Measurements from ENCODE around the gene PCLAF.
"Not testable (repeated sequence)": the region's sequence is repeated elsewhere in the genome, so short reads cannot be mapped to it uniquely, and the experiment has no call there.

The PCLAF gene, protein sequence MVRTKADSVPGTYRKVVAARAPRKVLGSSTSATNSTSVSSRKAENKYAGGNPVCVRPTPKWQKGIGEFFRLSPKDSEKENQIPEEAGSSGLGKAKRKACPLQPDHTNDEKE

DNA sequence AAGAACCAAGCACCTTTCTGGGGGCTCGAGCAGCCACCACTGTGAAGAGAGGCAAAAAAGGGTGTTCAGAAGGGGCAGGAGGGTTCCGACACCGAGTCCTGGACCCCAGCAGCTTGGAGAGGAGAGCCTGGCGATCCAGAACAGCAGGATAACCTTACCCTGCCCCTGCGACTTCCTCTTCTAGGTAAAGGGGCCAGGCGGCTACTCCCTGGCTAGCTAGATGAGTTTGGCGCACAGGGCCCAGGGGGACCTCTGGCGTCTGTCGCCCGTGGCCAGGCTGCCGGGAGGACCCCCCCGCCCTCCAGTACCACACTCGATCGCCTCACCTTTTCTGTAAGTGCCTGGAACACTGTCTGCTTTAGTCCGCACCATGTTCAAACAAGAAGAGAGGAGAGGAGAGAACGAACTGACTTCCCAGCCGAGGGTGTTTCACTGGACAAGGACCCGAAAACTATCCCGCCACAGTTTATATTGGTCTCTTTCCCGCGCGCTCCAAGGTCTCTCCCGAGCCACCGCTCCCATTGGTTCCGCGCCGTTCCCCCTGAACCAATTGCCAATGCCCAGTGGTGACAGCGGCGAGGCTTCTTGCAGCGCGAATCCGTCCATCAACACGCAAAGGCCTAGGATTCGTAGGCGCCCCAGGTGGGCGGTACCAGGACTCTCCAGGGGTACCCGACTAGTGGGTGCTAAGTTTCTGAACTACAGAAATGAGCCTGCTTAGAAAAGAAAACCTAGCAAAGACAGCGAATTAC is at the start of gene PCLAF:
Gene PCLAF, minus strand, starts transcription at position 442 of the 752 bp plus-strand sequence. Its CDS starts 70 bp downstream, at position 372.
- peak; percentile 100 for DNase-seq

DNA sequence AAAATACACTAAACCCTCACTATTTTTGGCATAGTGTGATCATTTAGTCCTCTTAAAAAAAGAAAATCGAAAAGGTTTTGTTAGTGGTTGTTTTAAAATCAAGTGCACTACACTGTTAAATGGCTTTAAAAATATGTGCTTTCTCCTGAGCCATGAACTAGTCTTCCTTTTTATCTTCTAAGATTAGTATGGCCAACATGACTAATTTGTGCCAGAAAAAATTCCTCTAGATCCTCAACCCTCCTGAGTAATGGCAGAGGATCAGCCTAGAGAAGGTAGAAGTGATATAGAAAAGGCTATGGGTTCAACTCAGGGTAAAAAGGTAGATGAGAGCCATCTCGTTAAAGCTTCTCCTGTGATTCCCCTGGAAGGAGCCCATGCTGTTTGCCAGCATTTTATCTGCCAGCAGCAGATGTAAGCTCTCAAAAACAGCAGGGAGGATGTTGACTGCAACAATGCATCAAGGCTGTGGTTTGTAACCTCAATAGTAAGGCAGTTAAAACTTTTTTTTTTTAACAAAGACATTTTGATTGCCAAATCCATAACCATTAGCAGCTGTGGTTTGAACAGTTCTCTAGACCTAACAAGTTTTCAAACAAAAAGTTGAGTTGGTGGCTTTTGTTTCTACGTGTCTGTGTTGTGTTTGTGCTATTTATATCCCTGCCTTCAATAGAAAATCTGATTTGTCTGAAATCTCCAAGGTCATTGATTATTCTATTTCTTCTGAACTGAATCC is 48.9 kb upstream of the PCLAF start:
- peak; percentile 97 for DNase-seq

GRCh38 chr15:64429448-64429847 is 48.2 kb upstream of the PCLAF start:
- no peak for DNase-seq

DNA sequence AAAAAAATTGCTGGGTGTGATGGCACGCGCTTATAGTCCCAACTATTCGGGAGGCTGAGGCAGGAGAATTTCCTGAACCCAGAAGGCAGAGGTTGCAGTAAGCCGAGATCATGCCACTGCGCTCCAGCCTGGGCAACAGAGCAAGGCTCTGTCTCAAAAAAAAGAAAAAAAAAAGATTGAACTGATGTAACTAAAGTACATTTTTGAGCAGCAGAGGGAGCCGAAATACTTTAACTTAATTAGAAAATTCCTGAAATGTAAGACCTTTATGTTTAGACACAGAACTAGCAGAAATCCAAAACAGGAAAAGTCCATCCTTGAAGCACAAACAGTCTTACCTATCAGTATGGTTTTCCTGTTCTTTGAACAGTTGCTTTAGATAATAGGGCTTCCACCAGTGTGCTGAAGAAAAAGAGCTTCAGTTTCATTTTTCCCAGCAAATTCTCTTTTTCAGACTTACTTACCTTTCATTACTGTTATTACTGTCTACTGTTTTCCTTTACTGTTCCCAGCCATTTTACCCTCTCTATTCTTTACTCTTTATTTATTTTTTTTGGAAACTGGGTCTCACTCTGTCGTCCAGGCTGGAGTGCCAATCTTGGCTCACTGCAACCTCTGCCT is 45.7 kb upstream of the PCLAF start:
- DNase-seq, result peak; percentile 61

DNA sequence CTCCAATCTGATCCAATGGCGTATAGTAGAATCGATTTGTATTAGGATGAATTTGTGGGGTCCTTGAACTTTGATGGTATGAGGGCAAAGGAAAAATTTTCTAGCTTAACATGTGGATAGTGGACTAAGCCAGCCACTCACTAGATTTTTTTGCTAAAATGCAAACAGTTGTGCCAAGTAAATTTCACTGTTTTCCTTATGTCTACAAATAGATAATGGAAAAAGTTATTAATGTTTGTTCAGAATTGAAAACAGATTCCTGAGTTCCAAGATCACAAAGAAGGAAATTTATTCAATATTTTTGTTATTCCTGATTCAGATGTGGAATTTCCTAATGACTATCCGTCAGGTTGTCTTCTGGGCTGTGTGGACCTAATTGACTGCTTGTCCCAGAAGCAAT is 44.0 kb upstream of the PCLAF start:
- DNase-seq, result no peak

GRCh38 chr15:64423970-64424369 is 42.7 kb upstream of the PCLAF start:
- no peak for DNase-seq

DNA sequence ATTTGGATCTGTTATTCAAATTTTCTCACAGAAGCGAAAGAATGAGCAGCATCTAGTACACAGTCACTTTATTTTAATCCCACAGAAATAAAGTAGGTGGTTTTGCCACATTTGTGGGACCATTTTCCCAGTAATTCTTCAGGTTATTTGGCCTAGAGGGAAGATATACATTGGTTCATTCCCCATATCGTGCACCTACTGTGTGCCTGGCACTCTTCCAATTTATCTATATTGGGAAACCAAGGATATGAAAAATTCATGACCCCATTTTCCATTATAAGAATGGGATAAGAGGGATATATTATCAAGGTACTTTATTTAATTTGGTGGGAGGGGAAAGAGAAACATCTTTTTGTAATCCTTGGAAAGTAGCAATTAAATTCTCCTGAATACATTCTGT is 41.5 kb upstream of the PCLAF start:
- DNase-seq, result no peak

DNA sequence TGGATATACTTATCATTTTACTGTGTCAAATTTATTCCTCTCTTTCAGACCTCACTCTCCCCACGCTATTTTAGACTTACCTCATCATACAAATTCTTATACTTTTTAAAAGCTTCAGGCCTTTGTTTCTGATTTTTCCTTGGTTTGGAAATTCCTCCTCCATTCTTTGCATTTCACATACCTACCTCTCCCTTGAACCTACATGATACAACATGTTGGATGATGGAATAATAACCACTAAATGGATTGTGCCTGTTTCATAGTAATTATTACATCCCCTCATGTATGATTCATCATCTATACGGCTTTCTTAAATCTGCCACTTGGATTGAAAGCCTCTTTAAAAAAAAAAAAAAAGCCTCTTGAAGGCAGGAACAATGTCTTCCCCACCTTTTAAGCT is 31.0 kb upstream of the PCLAF start:
- no peak for DNase-seq

DNA sequence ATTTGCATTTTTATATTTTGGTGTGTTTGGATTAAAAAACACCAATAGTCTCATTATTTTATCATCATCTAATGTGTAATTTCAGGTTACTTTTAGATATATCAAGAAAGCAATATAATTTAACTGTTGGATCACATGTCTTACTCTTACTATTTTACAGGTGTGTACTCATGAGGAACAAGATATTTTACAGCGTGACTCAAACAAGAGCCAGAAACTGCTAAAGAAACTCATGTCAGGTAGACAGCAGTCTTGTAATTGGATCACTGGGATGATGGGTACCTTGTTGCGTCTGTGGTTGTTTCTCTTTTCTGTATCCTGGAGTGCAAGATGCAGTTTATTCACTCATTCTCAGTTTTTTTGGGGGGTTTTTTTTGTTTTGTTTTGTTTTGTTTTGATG is 19.3 kb upstream of the PCLAF start:
- no peak for DNase-seq

DNA sequence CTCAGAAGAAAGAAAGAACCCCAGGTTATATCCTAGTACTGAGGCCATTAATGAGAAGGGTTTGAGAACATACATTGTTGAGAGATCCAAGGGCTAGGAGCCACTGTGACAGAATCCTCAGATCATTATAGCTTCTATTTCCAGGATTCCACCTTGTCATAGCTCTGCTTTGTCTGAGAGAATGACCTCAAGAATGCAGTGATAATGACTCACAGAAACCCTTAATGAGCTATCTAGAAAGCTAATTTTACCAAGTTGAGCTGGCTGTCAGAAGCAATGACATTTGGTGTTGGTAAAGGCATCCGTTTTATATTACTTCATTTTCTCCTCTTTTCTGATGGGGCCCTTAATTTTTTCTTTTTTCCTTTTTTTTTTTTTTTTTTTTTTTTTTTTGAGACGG is 17.3 kb upstream of the PCLAF start:
- DNase-seq, result no peak

DNA sequence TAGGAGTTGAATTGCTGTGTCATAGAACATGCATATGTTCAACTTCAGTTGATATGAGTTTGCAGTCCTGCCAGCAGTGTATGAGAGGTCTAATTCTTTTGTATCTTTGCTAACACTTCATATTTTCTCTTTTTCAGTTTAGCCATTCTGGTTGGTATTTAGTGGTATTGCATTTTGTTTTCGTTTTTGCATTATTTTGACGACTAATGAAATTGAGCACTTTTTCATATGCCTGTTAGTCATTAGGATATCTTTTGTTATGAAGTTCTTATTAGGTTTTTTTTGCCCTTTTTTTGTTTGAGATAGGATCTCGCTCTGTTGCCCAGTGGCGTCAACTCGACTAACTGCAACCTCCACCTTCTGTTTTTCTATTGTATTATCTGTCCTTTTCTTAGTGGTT is 15.5 kb upstream of the PCLAF start:
- no peak for DNase-seq

- not testable (repeated sequence) for DNase-seq
Observed at GRCh38 chr15:64392471-64392870, 11.2 kb upstream of the PCLAF start.

GRCh38 chr15:64389036-64389435 is 7.8 kb upstream of the PCLAF start:
- no peak for DNase-seq

DNA sequence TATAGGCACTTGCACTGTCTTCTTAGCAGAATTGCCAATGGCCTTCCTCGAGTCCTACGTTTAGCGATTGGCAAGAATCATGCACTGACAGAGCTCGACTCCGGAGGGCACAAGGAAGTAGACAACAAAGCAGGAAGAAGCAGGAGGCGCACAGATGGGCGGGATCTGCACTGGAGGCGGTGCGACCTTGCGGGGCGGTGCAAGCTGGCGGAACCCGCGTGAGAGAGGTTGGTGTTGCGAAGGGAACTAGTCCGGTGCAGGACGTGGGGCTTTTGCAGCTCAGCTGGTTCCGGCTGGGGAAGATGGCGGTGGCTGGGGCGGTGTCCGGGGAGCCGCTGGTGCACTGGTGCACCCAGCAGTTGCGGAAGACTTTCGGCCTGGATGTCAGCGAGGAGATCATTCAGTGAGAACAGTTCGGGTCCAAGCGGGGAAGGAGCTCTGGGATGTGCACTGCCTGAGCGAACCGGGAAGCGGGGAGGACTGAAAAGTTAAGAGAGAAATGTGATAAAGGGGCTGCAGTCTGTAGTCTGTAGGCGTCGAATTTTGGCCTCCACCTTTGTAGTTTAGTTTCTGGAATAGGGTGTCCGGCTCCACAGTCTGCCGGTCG is 6.4 kb upstream of the PCLAF start, which contains the start of gene TRIP4:
Gene TRIP4, plus strand, starts transcription at position 275 of the 607 bp plus-strand sequence. Its CDS starts 28 bp downstream, at position 303.
- DNase-seq, result peak; percentile 99

DNA sequence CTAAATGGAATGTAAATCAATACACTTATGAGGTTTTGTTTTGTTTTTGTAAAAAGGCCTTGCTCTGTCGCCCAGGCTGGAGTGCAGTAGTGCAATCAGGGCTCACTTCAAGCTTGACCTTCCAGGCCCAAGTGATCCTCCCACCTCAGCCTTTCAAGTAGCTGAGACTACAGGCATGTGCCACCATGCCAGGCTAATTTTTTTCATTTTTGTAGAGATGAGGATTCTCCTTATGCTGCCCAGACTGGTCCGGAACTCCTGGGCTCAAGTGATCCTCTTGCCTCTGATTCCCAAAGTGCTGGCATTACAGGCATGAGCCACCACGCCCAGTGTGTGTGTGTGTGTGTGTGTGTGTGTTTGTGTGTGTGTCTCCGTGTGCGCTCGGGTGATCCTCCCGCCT is 5.0 kb upstream of the PCLAF start:
- no peak for DNase-seq

GRCh38 chr15:64383760-64384159 is 2.5 kb upstream of the PCLAF start:
- DNase-seq, result no peak

DNA sequence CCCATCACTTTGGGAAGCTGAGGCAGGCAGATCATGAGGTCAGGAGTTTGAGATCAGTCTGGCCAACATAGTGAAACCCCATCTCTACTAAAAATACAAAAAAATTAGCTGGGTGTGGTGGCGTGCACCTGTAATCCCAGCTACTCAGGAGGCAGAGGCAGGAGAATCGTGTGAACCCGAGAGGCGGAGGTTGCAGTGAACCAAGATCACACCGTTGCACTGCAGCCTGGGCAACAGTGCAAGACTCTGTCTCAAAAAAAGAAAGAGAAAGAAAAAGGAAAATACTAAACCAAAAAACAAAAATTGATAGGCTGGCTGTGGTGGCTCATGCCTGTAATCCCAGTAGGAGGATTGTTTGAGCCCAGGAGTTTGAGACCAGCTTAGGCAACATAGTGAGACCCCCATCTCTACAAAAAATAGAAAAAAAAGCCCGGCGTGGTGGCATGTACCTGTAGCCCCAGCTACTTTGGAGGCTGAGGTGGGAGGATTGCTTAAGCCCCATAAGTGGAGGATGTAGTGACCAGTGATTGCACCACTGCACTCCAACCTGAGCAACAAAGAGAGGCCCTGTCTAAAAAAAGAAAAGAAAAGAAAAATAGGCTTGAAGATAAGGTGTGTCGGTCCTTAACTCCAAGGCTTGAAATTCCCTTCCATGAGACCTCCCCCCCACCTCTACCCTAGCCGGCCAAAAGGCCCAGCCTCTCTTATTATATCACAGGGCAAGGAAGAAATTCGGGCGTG is 941 bp downstream of the PCLAF start:
- DNase-seq, result peak; percentile 24

DNA sequence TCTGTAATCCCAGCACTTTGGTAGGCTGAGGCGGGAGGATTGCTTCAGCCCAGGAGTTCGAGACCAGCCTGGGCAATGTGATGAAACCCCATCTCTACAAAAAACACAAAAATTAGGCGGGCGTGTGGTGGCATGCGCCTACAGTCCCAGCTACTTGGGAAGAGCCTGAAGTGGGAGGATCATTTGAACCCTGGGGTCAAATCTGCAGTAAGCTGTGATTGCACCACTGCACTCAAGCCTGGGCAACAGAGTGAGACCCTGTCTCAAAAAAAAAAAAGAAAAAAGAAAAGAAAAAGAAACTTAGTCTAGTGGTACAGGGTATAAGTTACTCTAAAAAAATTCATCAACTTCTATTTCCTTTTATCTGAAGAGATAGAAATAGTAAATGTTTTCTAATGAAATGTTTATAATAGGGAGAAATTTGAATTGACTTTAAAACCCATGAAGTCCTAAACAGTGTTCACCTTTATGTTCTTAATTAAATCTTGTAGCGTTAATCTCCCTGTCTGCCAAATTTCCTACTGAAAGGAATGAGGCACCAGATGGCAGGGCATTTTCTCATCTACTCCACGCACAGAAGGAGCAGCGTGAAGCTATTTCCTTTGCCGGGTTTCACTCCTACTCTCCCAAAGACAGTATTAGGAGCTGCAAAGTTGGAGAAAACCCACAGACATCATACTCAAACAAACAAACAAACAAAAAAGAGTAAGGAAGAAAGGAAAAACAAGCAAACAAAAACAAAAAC is 1.9 kb downstream of the PCLAF start:
- no peak for DNase-seq

DNA sequence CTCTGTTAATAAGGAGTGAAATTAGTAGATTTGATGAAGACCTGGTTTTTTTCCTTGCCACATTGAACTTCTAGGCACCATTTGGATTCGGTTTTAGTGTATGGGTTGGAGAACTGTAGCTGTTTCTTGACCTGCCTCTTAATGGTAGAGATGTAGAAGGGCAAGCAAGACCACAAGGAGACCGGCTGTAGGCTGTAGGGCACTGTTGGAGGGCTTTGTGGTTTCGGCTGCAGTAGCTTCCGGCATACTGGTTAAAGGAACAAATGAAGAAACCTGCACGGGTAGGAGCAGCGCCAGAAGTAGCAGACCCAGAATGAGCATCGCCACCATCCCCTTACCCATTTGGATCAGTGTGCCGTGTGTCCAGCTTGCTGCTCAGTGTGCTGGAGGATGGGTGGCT is 7.9 kb downstream of the PCLAF start:
- DNase-seq, result peak; percentile 36

- not testable (repeated sequence) for DNase-seq
Observed at GRCh38 chr15:64371383-64371782, 9.9 kb downstream of the PCLAF start.

DNA sequence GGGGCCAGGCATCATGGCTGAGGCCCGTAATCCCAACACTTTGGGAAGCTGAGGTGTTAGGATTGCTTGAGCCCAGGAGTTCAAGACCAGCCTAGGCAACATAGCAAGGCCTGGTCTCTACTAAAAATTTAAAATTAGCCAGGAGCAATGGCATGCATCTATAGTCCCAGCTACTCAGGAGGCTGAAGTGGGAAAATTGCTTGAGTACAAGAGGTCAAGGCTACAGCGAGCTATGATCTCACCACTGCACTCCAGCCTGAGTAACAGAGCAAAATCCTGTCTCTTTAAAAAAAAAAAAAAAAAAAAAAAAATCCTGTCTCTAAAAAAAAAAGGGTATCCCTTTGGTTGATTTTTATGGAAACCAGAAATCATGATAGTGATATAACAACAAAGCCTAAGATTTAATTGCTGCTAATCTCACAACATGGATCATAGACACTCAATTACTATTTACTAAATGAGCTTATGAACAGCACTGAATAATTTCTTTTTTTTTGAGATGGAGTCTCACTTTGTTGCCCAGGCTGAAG is 12.1 kb downstream of the PCLAF start:
- DNase-seq, result no peak
